Kasumi-1 (cell line): Measurements from ENCODE around the gene TAOK3.
"Not testable (repeated sequence)": the region's sequence is repeated elsewhere in the genome, so short reads cannot be mapped to it uniquely, and the experiment has no call there.

Source experiments
- DNase-seq, 2 experiments: peaks; one replicate each; lab custom pipeline; 2025; lab: John Stamatoyannopoulos, UW

TAOK3 gene

GRCh38 chr12:118137148-118137678, 235.5 kb downstream of the TAOK3 start:
- no peak for DNase-seq

GRCh38 chr12:118136559-118137003, 236.1 kb downstream of the TAOK3 start:
- DNase-seq: no peak

GRCh38 chr12:118135788-118136558, 236.7 kb downstream of the TAOK3 start, which contains the start of gene PEBP1:
Gene PEBP1 (plus strand): TSS chr12:118136124. CDS start chr12:118136210, 86 bp downstream.
- DNase-seq: peak; percentile 88 to 94

GRCh38 chr12:118129436-118129835, 243.3 kb downstream of the TAOK3 start:
- not testable (repeated sequence) for DNase-seq

GRCh38 chr12:118127867-118128266, 244.8 kb downstream of the TAOK3 start:
- DNase-seq: no peak

GRCh38 chr12:118126119-118126757, 246.5 kb downstream of the TAOK3 start:
- no peak for DNase-seq

- no peak for DNase-seq
Observed at GRCh38 chr12:118125743-118126118, 247.0 kb downstream of the TAOK3 start.

GRCh38 chr12:118124333-118124874, 248.3 kb downstream of the TAOK3 start:
- no peak for DNase-seq

GRCh38 chr12:118122264-118122663, 250.4 kb downstream of the TAOK3 start:
- no peak for DNase-seq

GRCh38 chr12:118120579-118121363, 251.9 kb downstream of the TAOK3 start:
- DNase-seq: peak; percentile 53 to 74

- DNase-seq: no peak
Observed at GRCh38 chr12:118119449-118119879, 253.2 kb downstream of the TAOK3 start.

GRCh38 chr12:118109088-118109487, 263.6 kb downstream of the TAOK3 start:
- DNase-seq: no peak

GRCh38 chr12:118107694-118108093, 265.0 kb downstream of the TAOK3 start:
- DNase-seq: no peak

GRCh38 chr12:118107011-118107410, 265.7 kb downstream of the TAOK3 start:
- no peak for DNase-seq

GRCh38 chr12:118103601-118104382, 268.9 kb downstream of the TAOK3 start, which contains the start of gene VSIG10:
Gene VSIG10 (minus strand): TSS chr12:118104011. CDS start chr12:118103671, 340 bp downstream.
- peak; percentile 67 to 72 for DNase-seq

GRCh38 chr12:118103201-118103600, 269.5 kb downstream of the TAOK3 start:
- DNase-seq: peak; percentile 28 to 34

- DNase-seq: no peak
Observed at GRCh38 chr12:118102609-118103008, 270.1 kb downstream of the TAOK3 start.

- DNase-seq: no peak
Observed at GRCh38 chr12:118102070-118102469, 270.6 kb downstream of the TAOK3 start.

- DNase-seq: no peak
Observed at GRCh38 chr12:118101051-118101450, 271.7 kb downstream of the TAOK3 start.
